ENCODE measurements around the gene SP7. TPM values are rescaled to one million over a fixed set of nuclear protein-coding genes. Genes with fewer than 3 reads are reported as not detected.

SP7 gene
- total and polyA plus RNA-seq, 9 of the 15 experiments (the other 6 are each of a cell fraction or from before 2014, with no cell fraction given) = 0.04 TPM; not detected in 8

DNA sequence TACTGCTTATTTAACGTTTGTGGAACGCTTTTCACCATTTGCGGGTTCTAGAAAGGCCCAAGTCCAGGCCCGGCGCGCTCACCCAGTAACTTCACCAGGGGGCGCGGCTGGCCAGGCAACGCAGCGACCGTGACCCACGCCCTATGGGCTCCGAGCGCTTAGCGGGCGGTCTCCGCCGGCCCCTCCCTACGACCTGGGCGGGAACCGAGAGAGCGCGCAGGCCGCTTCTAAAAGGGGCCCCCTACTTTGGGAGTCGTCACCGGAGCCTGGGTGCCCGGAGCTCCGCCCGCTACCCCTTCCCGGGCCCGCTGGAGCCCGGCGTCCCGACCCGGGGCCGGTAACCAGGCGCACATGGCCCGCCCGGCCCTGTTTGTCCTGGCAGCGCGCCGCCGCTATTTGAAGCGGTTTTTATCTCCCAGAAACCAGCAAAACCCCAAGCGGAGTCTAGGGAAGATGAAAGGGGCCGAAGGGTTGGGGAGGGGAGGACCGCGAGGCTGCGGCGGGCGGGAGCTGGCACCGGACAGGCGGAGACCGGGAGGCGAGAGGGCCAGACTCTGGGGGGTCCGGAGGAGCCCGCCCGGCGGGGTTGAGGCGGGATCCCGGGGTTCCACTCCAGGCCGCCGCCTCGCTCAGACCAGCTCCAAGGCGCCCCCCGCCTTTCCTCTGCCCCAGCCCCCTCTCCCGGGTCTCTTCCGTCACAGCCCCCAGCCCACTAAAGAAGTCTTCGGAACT, 11.2 kb downstream of the SP7 start (continued):
- TF ChIP-seq ILF3 (IDR thresholded peaks at IDR 0.05; ENCODE audit: borderline replicate concordance) (0 out of 2 replicates have a peak, but pooled peaks have one; percentile 57), MTA3 (IDR thresholded peaks at IDR 0.05; ENCODE audit: borderline replicate concordance) (peak; percentile 74; the same call in 1 of the 2 replicates), RB1 (IDR thresholded peaks at IDR 0.05; ENCODE audit: low read depth) (peak; percentile 96), ZBED1 (IDR thresholded peaks at IDR 0.05) (0 out of 2 replicates have a peak, but pooled peaks have one; percentile 35), SOX6 (IDR thresholded peaks at IDR 0.05) (peak; percentile 11; the same call in 1 of the 2 replicates), PHF21A (IDR thresholded peaks at IDR 0.05; ENCODE audit: borderline replicate concordance, low read depth) (0 out of 2 replicates have a peak, but pooled peaks have one; percentile 27), TGIF2 (CRISPR knock-in tag; IDR thresholded peaks at IDR 0.05) (peak; percentile 62; the same call in 1 of the 2 replicates), ESRRA (IDR thresholded peaks at IDR 0.05; ENCODE audit: borderline replicate concordance, low read depth) (peak; percentile 38), TOE1 (IDR thresholded peaks at IDR 0.05; ENCODE audit: borderline replicate concordance) (0 out of 2 replicates have a peak, but pooled peaks have one; percentile 49), TOE1 (CRISPR knock-in tag; IDR thresholded peaks at IDR 0.05; ENCODE audit: borderline replicate concordance, low read depth) (no peak), STAT5B (CRISPR knock-in tag; IDR thresholded peaks at IDR 0.05) (no peak), YY1 (IDR thresholded peaks at IDR 0.05; ENCODE audit: borderline replicate concordance in 1 of 3, control insufficient read depth in 1 of 3, extremely low read depth in 1 of 3, insufficient read depth in 3 of 3, insufficient read length in 1 of 3, insufficient replicate concordance in 2 of 3, low read depth in 1 of 3, low read length in 2 of 3) (peak in 2 of 3 experiments; percentile 47 to 76), POLR2AphosphoS5 (IDR thresholded peaks at IDR 0.05; ENCODE audit: control insufficient read depth, insufficient read depth, low read depth, low read length) (peak; percentile 61), SMAD4 (CRISPR knock-in tag; conservative IDR thresholded peaks at IDR 0.05) (peak; percentile 86; the same call in 1 of the 2 replicates), UBTF (IDR thresholded peaks at IDR 0.05; ENCODE audit: borderline replicate concordance in 1 of 2, low read depth in 2 of 2, low read length in 2 of 2) (0 out of 4 replicates have a peak, but pooled peaks of 1 of the 2 experiments have one; percentile 76), DMBX1 (CRISPR knock-in tag; IDR thresholded peaks at IDR 0.05; ENCODE audit: borderline replicate concordance) (peak; percentile 38; the same call in 1 of the 2 replicates)
- TF ChIP-seq, protein P1, sequence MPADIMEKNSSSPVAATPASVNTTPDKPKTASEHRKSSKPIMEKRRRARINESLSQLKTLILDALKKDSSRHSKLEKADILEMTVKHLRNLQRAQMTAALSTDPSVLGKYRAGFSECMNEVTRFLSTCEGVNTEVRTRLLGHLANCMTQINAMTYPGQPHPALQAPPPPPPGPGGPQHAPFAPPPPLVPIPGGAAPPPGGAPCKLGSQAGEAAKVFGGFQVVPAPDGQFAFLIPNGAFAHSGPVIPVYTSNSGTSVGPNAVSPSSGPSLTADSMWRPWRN (IDR thresholded peaks at IDR 0.05; ENCODE audit: low read depth) = no peak
- TF ChIP-seq, protein P2, sequence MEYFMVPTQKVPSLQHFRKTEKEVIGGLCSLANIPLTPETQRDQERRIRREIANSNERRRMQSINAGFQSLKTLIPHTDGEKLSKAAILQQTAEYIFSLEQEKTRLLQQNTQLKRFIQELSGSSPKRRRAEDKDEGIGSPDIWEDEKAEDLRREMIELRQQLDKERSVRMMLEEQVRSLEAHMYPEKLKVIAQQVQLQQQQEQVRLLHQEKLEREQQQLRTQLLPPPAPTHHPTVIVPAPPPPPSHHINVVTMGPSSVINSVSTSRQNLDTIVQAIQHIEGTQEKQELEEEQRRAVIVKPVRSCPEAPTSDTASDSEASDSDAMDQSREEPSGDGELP (CRISPR knock-in tag; IDR thresholded peaks at IDR 0.05; ENCODE audit: borderline replicate concordance) = peak; percentile 82

All from K562 (cell line).